Lung (tissue), 12 donors: ENCODE results near the gene UBN2. TPM values are rescaled to one million over a fixed set of nuclear protein-coding genes. Genes with fewer than 3 reads are reported as not detected.

Experiments
- ATAC-seq: fragments of 200-7000 bp; cut with Tn5 transposase; one replicate; pipeline ENCODE4 v1.9.1; 2020; ENCODE audit warnings: moderate number of reproducible peaks; ENCODE audit not compliant: insufficient read depth, low FRiP score
- DNase-seq, 3 donors: peaks; one replicate each; pipeline ENCODE4 v3.0.0-alpha.2; 2013 to 2017
- H3K27ac ChIP-seq, 2 donors: one replicate each; pipeline ENCODE4 v1.5.1; 2013; ENCODE audit warnings: mild to moderate bottlenecking in 2 of 2, moderate library complexity in 2 of 2, control low read depth in 1 of 2, inconsistent platforms in 1 of 2, low read depth in 1 of 2, low read length in 1 of 2
- H3K27me3 ChIP-seq, 3 donors: one replicate each; pipeline ENCODE4 v1.5.1; 2013; ENCODE audit warnings: low read length in 2 of 3; ENCODE audit not compliant: control insufficient read depth in 3 of 3, insufficient read depth in 3 of 3
- H3K36me3 ChIP-seq, 4 donors: one replicate each; pipeline ENCODE4 v1.5.1; 2013; ENCODE audit warnings: low read length in 4 of 4, mild to moderate bottlenecking in 1 of 4, moderate library complexity in 1 of 4; ENCODE audit not compliant: control insufficient read depth in 4 of 4, insufficient read depth in 4 of 4
- H3K4me1 ChIP-seq, 5 donors: one replicate each; pipeline ENCODE4 v1.5.1; 2013; ENCODE audit warnings: low read length in 5 of 5, mild to moderate bottlenecking in 2 of 5, moderate library complexity in 1 of 5; ENCODE audit not compliant: control insufficient read depth in 5 of 5, insufficient read depth in 5 of 5
- H3K4me3 ChIP-seq: one replicate; pipeline ENCODE4 v1.5.1; 2013; ENCODE audit warnings: mild to moderate bottlenecking, control low read depth, moderate library complexity
- H3K9ac ChIP-seq, 2 donors: one replicate each; pipeline ENCODE4 v1.5.1; 2013; ENCODE audit warnings: low read length in 2 of 2, control low read depth in 1 of 2; ENCODE audit not compliant: insufficient read depth in 1 of 2
- H3K9me3 ChIP-seq, 4 donors: one replicate each; pipeline ENCODE4 v1.5.1; 2013; ENCODE audit warnings: low read length in 3 of 4, mild to moderate bottlenecking in 1 of 4, moderate library complexity in 1 of 4; ENCODE audit not compliant: control insufficient read depth in 4 of 4, insufficient read depth in 3 of 4
- CTCF ChIP-seq: IDR thresholded peaks from 2 replicates; pipeline ENCODE4 v1.5.1; 2012; ENCODE audit warnings: mild to moderate bottlenecking; ENCODE audit errors: control extremely low read depth, extremely low read depth
- WGBS, 2 donors: extraction: QIAGEN DNeasy Blood & Tissue Kit; methylation state at CpG; one replicate each; pipeline ENCODE4 v1.1.7; 2013; 5-methylcytosine and 5-hydroxymethylcytosine counted together
- polyA plus RNA-seq, 2 donors: library from polyadenylated mRNA; stranded (reverse); fragments of 200-250 nt; gene quantifications; one replicate each; pipeline ENCODE4 v1.2.1, GENCODE V29; 2013
- total RNA-seq, 2 donors: library from RNA; depleted of rRNA in 1 of 2; stranded (reverse); fragments of >200 nt in 1 of 2; gene quantifications; one replicate each; pipeline ENCODE4 v1.2.1, GENCODE V29; 2014 to 2021
- donor health status: control.
- donor health status: control.
- donor health status: Bipolar disorder and iron deficiency.
- donor health status: healthy.
- donor health status: DM: yes; HTN: yes; CAD: no.

The UBN2 gene
- total and polyA plus RNA-seq, 4 donors, result 1.7 to 29.8 (median 9.2) TPM

DNA sequence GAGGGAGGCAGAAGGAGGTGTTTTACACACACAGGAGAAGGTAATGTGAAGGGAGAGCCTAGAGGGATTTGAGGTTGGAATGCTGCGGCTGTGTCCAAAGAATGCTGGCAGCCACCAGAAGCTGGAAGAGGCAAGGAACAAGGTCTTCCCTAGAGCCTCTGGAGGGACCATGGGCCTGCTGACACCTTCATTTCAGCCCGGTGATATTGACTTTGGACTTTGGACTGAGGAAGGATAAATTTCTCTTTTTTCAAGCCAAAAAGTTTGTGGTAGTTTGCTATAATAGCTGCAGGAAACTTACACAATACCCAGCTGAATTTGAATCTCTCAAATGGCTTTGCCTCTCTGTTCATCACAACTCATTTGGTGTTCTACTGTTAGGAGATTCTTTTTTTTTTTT, 34.6 kb downstream of the UBN2 start:
- TF ChIP-seq CTCF, result no peak
- Histone ChIP-seq H3K27me3 (no peaks in the 10 kb centered on the region), H3K9me3 (no peaks in the 10 kb centered on the region), H3K4me1 (no peaks in the 10 kb centered on the region), H3K36me3 (peaks cover 27 to 46% (median 34%) of the 10 kb centered on the region in 4 donors), H3K4me3 (no peak overlapping the region), H3K27ac (no peak overlapping the region), H3K9ac (no peak overlapping the region)
- no peak for DNase-seq
- ATAC-seq, result no peak
- 89 to 94% methylated on average over 2 of the region's 2 CpGs for WGBS, 2 donors

- H3K4me3 ChIP-seq, result no peak overlapping the region
- H3K9ac ChIP-seq, result no peak overlapping the region
- peak in 1 of 3 donors; percentile 3 for DNase-seq
- H3K36me3 ChIP-seq, result peaks cover 28 to 44% (median 29%) of the 10 kb centered on the region in 4 donors
- WGBS, 2 donors, result 86 to 93% methylated on average over 17 of the region's 17 CpGs
- ATAC-seq, result no peak
- H3K9me3 ChIP-seq, result no peaks in the 10 kb centered on the region
- no peak for TF ChIP-seq CTCF
- H3K4me1 ChIP-seq, result no peaks in the 10 kb centered on the region
- H3K27me3 ChIP-seq, result no peaks in the 10 kb centered on the region
- H3K27ac ChIP-seq, result peak overlapping the region in 1 of 2 donors; percentile 53
Observed at GRCh38 chr7:139271718-139272628, 40.9 kb downstream of the UBN2 start.

DNA sequence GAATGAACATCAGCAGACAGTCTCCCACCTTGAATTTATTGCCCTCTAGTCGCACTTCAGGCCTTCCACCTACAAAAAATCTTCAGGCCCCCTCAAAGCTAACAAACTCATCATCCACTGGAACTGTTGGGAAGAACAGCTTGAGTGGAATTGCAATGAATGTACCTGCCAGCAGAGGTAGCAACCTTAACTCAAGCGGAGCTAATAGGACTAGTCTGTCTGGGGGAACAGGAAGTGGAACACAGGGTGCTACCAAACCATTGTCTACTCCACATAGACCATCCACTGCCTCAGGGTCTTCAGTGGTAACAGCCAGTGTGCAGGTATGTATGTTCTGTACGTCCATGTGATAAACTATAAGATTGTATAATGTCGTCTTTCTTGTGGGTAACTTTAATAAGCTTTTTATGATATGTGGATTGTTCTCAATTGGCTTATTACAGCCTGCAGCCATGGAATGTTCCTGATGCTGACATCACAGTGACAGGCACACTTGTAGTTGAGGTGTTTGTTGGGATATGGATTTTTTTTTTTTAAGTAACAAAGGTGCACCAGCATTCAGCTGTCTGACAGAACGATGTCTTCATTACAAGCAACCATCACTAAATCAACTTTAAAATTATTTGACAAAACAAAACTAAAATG, 53.3 kb downstream of the UBN2 start:
- ATAC-seq (no peak), DNase-seq (no peak)
- WGBS, 2 donors, result 96 to 97% methylated on average over 5 of the region's 5 CpGs
- Histone ChIP-seq H3K9me3 (no peaks in the 10 kb centered on the region), H3K9ac (no peak overlapping the region), H3K27ac (no peak overlapping the region), H3K27me3 (no peaks in the 10 kb centered on the region), H3K4me1 (no peaks in the 10 kb centered on the region), H3K36me3 (peaks cover 23 to 26% (median 25%) of the 10 kb centered on the region in 4 donors), H3K4me3 (no peak overlapping the region)
- no peak for TF ChIP-seq CTCF
